SW 1271 (cell line): Measurements from ENCODE around the gene PDGFB.

Source experiments
- DNase-seq, 2 experiments: peaks; one replicate each; lab custom pipeline; 2025; lab: John Stamatoyannopoulos, UW

PDGFB gene

GRCh38 chr22:39239561-39240423 lies 5.0 kb downstream of the PDGFB start:
- no peak for DNase-seq

GRCh38 chr22:39238966-39239505 lies 5.7 kb downstream of the PDGFB start:
- DNase-seq, result no peak

- no peak for DNase-seq
Observed at GRCh38 chr22:39238561-39238960, 6.2 kb downstream of the PDGFB start.

- DNase-seq, result no peak
Observed at GRCh38 chr22:39238101-39238466, 6.7 kb downstream of the PDGFB start.

GRCh38 chr22:39237318-39238100 lies 7.3 kb downstream of the PDGFB start:
- DNase-seq, result no peak

- no peak for DNase-seq
Observed at GRCh38 chr22:39236321-39237317, 8.2 kb downstream of the PDGFB start.

GRCh38 chr22:39234867-39235687 lies 9.7 kb downstream of the PDGFB start:
- DNase-seq, result no peak

- no peak for DNase-seq
Observed at GRCh38 chr22:39234472-39234787, 10.4 kb downstream of the PDGFB start.

GRCh38 chr22:39233710-39234471 lies 10.9 kb downstream of the PDGFB start:
- no peak for DNase-seq

- no peak for DNase-seq
Observed at GRCh38 chr22:39232806-39233709, 11.7 kb downstream of the PDGFB start.

- DNase-seq, result no peak
Observed at GRCh38 chr22:39232246-39232645, 12.5 kb downstream of the PDGFB start.

- DNase-seq, result no peak
Observed at GRCh38 chr22:39231197-39231950, 13.4 kb downstream of the PDGFB start.

- no peak for DNase-seq
Observed at GRCh38 chr22:39230261-39231196, 14.3 kb downstream of the PDGFB start.

- no peak for DNase-seq
Observed at GRCh38 chr22:39229688-39230260, 15.0 kb downstream of the PDGFB start.

- DNase-seq, result no peak
Observed at GRCh38 chr22:39229075-39229474, 15.7 kb downstream of the PDGFB start.

- DNase-seq, result no peak
Observed at GRCh38 chr22:39227542-39228272, 17.1 kb downstream of the PDGFB start.
